PC-9 (cell line): ENCODE measurements around the gene EGFR. TPM values are rescaled to one million over a fixed set of nuclear protein-coding genes. Genes with fewer than 3 reads are reported as not detected.

Experiments
- BruUV-seq: library from RNA; stranded (reverse); fragments of 400-500 nt; replicated peaks from 2 replicates; lab custom pipeline; 2021; lab: Mats Ljungman, UMichigan
- CTCF ChIA-PET: fragments of 300-600 bp; sonication (Branson Sonifier 250); formaldehyde crosslinking; loops from one replicate; lab custom pipeline; 2022; ENCODE audit warnings: antibody characterized with exemption; lab: Charles Lee
- POLR2A ChIA-PET: fragments of 300-600 bp; sonication (Branson Sonifier 250); formaldehyde crosslinking; loops from one replicate; lab custom pipeline; 2022; ENCODE audit warnings: antibody characterized with exemption; ENCODE audit not compliant: unreplicated experiment; lab: Charles Lee
- DNase-seq, 2 experiments: peaks; one replicate each; pipeline versions ENCODE4 v3.0.0 to v3.0.0-alpha.2; 2015 to 2022; ENCODE audit warnings: mixed read lengths in 1 of 2
- H2AFZ ChIP-seq: fragments of 200-600 bp; sonication (generic); 2 replicates; pipeline ENCODE4 v1.8.1; 2017; ENCODE audit warnings: antibody characterized with exemption
- H3F3A ChIP-seq: fragments of 200-600 bp; sonication (generic); 2 replicates; pipeline ENCODE4 v1.8.1; 2017; ENCODE audit warnings: antibody characterized with exemption, mild to moderate bottlenecking, low read depth; ENCODE audit not compliant: insufficient read depth
- H3K27ac ChIP-seq: fragments of 200-600 bp; sonication (generic); 2 replicates; pipeline ENCODE4 v1.6.1; 2016; ENCODE audit warnings: mixed run types
- H3K27me3 ChIP-seq: fragments of 200-600 bp; sonication (generic); 2 replicates; pipeline ENCODE4 v1.6.1; 2016; ENCODE audit warnings: low read depth, mixed run types; ENCODE audit not compliant: insufficient read depth
- H3K36me3 ChIP-seq: fragments of 200-600 bp; sonication (generic); 2 replicates; pipeline ENCODE4 v1.6.1; 2016; ENCODE audit warnings: low read depth, mixed run types
- H3K4me1 ChIP-seq: fragments of 200-600 bp; sonication (generic); replicated peaks from 2 replicates; pipeline ENCODE4 v1.6.1; 2016; ENCODE audit warnings: mixed run types; ENCODE audit not compliant: insufficient read depth
- H3K4me2 ChIP-seq: fragments of 200-600 bp; sonication (generic); 2 replicates; pipeline ENCODE4 v1.6.1; 2017; ENCODE audit warnings: mixed run types
- H3K4me3 ChIP-seq: fragments of 200-600 bp; sonication (generic); 2 replicates; pipeline ENCODE4 v1.6.1; 2016; ENCODE audit warnings: mixed run types
- H3K79me2 ChIP-seq: fragments of 200-600 bp; sonication (generic); 2 replicates; pipeline ENCODE4 v1.6.1; 2017; ENCODE audit warnings: low read depth, mixed run types
- H3K9me2 ChIP-seq: fragments of 200-600 bp; sonication (generic); 2 replicates; pipeline ENCODE4 v1.8.1; 2017; ENCODE audit warnings: mild to moderate bottlenecking; ENCODE audit not compliant: insufficient read depth
- H3K9me3 ChIP-seq: fragments of 200-600 bp; sonication (generic); 2 replicates; pipeline ENCODE4 v1.8.1; 2016; ENCODE audit warnings: low read depth; ENCODE audit not compliant: insufficient read depth
- H4K20me1 ChIP-seq: fragments of 200-600 bp; sonication (generic); 2 replicates; pipeline ENCODE4 v1.8.1; 2017; ENCODE audit not compliant: insufficient read depth
- EZH2 ChIP-seq: fragments of 200-600 bp; sonication (generic); IDR thresholded peaks from 2 replicates; pipeline ENCODE4 v1.8.0; 2017; ENCODE audit warnings: antibody characterized with exemption, low read depth
- intact Hi-C: fragments of 100-400 bp; cut with micrococcal nuclease; formaldehyde crosslinking; loops from one replicate; pipeline ENCODE4 v1.10.0; 2022; ENCODE audit not compliant: unreplicated experiment
- total RNA-seq: library from RNA; stranded (reverse); gene quantifications from 2 replicates; pipeline ENCODE4 v1.2.3, GENCODE V29; 2021
- TF ChIP-seq, protein P1 (sequence below): fragments of 200-600 bp; sonication (generic); conservative IDR thresholded peaks from 2 replicates; pipeline ENCODE4 v1.6.1; 2017; ENCODE audit warnings: mixed run types, antibody characterized with exemption, mild to moderate bottlenecking, moderate library complexity

Gene EGFR
- total RNA-seq, 1 experiment from 2014 or later, result 342 TPM

DNA sequence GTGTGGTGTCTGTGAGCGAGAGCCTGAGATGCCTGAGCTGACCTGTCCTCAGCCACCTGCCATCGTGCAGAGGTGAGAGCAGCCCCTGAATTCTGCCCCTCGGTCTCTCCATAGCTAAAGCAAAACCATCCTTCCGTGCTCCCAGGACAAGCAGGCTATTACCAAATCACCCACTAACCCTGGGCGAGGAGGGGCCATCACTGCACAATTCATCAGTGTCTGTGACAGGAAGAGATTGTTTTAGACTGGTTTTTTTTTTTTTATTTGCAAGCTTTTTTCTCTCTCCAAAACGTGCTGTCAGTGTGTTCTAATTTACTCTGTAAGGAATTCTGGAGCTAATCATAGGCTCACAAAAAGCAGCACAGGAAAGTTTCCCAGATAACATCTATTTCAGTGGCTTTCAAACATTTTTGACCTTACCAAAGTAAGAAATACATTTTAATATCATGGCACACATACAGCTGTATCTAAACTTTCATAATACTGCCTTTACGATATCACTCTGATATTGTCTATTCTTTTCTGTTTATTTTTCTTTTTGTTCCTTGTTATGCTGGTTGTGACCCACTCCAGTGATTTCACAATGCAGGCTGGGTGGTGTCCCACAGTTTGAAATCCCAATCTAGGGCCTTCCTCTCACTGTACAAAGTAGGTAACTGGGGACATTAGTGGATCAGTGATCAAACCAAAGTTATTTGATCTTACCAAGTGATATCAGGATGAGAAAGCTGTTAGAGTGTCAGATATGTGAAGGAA is 62.8 kb downstream of the EGFR start:
- Histone ChIP-seq H2AFZ (no peak overlapping the region), H3K9me3 (no peaks in the 10 kb centered on the region), H3K4me1 (peaks cover 25% of the 10 kb centered on the region), H3F3A (peaks cover 73% of the 10 kb centered on the region), H3K4me2 (no peak overlapping the region), H3K27me3 (no peaks in the 10 kb centered on the region), H3K79me2 (peaks cover 100% of the 10 kb centered on the region), H3K4me3 (no peak overlapping the region), H3K36me3 (peaks cover 49% of the 10 kb centered on the region), H3K9me2 (no peaks in the 10 kb centered on the region), H3K27ac (peak overlapping the region; percentile 39), H4K20me1 (peaks cover 36% of the 10 kb centered on the region)
- DNase-seq, result peak in 1 of 2 experiments; percentile 38
- intact Hi-C loops, result no loop called here
- ChIA-PET POLR2A (interaction anchor here (1.2 kb wide), 1 partner anchor 15 kb away, joined by 21 read pairs; no protein-coding TSS in a partner anchor), CTCF (interaction anchor here (0.7 kb wide), 1 partner anchor 77 kb away, joined by 21 read pairs; no protein-coding TSS in a partner anchor)
- TF ChIP-seq, protein P1, sequence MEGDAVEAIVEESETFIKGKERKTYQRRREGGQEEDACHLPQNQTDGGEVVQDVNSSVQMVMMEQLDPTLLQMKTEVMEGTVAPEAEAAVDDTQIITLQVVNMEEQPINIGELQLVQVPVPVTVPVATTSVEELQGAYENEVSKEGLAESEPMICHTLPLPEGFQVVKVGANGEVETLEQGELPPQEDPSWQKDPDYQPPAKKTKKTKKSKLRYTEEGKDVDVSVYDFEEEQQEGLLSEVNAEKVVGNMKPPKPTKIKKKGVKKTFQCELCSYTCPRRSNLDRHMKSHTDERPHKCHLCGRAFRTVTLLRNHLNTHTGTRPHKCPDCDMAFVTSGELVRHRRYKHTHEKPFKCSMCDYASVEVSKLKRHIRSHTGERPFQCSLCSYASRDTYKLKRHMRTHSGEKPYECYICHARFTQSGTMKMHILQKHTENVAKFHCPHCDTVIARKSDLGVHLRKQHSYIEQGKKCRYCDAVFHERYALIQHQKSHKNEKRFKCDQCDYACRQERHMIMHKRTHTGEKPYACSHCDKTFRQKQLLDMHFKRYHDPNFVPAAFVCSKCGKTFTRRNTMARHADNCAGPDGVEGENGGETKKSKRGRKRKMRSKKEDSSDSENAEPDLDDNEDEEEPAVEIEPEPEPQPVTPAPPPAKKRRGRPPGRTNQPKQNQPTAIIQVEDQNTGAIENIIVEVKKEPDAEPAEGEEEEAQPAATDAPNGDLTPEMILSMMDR, result no peak
- TF ChIP-seq EZH2, result no peak
- BruUV-seq, result no TSS peak

DNA sequence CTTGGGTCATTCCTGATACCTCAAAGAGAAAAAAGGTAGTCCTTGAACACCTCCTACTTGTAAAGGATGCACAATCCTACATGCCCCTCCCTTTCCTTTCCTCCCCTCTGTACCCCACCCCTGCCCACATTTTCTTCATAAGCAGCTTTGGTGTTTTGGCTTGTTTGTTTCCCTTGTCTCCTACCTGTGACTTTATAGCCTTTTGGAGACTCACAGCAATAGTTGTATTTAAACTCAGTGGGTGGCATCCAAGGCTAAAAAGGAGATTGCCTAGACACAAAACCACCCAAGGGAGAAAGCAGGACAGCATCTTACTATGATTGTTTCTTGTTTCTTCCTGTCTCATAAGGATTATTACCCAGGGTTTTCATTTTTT is 63.4 kb downstream of the EGFR start:
- intact Hi-C loops, result no loop called here
- POLR2A ChIA-PET, result interaction anchor here (1.2 kb wide), 1 partner anchor 15 kb away, joined by 21 read pairs; no protein-coding TSS in a partner anchor
- peaks cover 74% of the 10 kb centered on the region for H3F3A ChIP-seq
- H3K9me2 ChIP-seq, result no peaks in the 10 kb centered on the region
- no peak overlapping the region for H2AFZ ChIP-seq
- peak overlapping the region; percentile 39 for H3K27ac ChIP-seq
- H3K79me2 ChIP-seq, result peaks cover 100% of the 10 kb centered on the region
- no peak overlapping the region for H3K4me3 ChIP-seq
- peaks cover 28% of the 10 kb centered on the region for H3K4me1 ChIP-seq
- peaks cover 39% of the 10 kb centered on the region for H4K20me1 ChIP-seq
- TF ChIP-seq, protein P1, result no peak
- no peak for TF ChIP-seq EZH2
- CTCF ChIA-PET, result interaction anchor here (0.7 kb wide), 1 partner anchor 77 kb away, joined by 21 read pairs; no protein-coding TSS in a partner anchor
- H3K4me2 ChIP-seq, result no peak overlapping the region
- H3K36me3 ChIP-seq, result peaks cover 47% of the 10 kb centered on the region
- DNase-seq, result no peak
- no peaks in the 10 kb centered on the region for H3K27me3 ChIP-seq
- no peaks in the 10 kb centered on the region for H3K9me3 ChIP-seq
- no TSS peak for BruUV-seq

DNA sequence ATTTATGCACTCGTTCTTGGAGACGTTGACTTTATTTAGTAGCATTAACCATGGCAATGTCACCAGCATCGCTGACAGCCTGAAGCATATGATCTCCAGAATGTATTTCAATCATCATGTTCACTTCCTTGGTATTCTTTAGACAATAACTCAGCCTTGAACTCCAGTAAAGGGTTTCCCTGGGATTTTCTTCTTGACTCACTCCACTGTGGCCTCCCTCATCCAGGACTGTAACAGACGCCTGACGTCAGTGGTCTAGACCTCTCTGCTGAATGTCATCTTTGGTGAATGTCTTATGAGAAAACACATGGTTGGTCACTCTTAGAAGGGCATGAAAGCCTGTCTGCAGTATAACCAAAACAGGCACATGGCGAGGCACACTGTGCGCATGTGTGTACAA is 64.4 kb downstream of the EGFR start:
- H3K9me2 ChIP-seq, result no peaks in the 10 kb centered on the region
- intact Hi-C loops, result no loop called here
- TF ChIP-seq EZH2, result no peak
- TF ChIP-seq, protein P1, result no peak
- H3K27me3 ChIP-seq, result no peaks in the 10 kb centered on the region
- H3K79me2 ChIP-seq, result peaks cover 100% of the 10 kb centered on the region
- peaks cover 46% of the 10 kb centered on the region for H3K36me3 ChIP-seq
- ChIA-PET POLR2A (no interaction called here), CTCF (no interaction called here)
- peaks cover 28% of the 10 kb centered on the region for H3K4me1 ChIP-seq
- peaks cover 79% of the 10 kb centered on the region for H3F3A ChIP-seq
- BruUV-seq, result no TSS peak
- H2AFZ ChIP-seq, result no peak overlapping the region
- no peak overlapping the region for H3K4me3 ChIP-seq
- H3K27ac ChIP-seq, result peak overlapping the region; percentile 0; the same call in 1 of the 2 replicates
- H3K9me3 ChIP-seq, result no peaks in the 10 kb centered on the region
- no peak for DNase-seq
- H4K20me1 ChIP-seq, result peaks cover 39% of the 10 kb centered on the region
- H3K4me2 ChIP-seq, result no peak overlapping the region
